CD14-positive monocyte (primary cell): ENCODE data around the gene WDR35. TPM values are rescaled to one million over a fixed set of nuclear protein-coding genes. Genes with fewer than 3 reads are reported as not detected.

Experiments used
- DNase-seq, 3 donors: peaks; one replicate each; pipeline ENCODE4 v3.0.0-alpha.2; 2011 to 2022
- H2AFZ ChIP-seq: 2 replicates; pipeline ENCODE4 v1.6.0; 2012; ENCODE audit warnings: mild to moderate bottlenecking, low read depth, low read length, inconsistent platforms; ENCODE audit not compliant: insufficient read depth, poor library complexity, severe bottlenecking
- H3K27ac ChIP-seq, 2 donors: 1 replicate in 1 of 2; 2 replicates in 1 of 2; pipeline ENCODE4 v1.5.1; 2012 to 2013; ENCODE audit warnings: low read length in 2 of 2, control low read depth in 1 of 2, inconsistent platforms in 1 of 2, low read depth in 1 of 2, mild to moderate bottlenecking in 1 of 2
- H3K27me3 ChIP-seq, 2 donors: one replicate each; pipeline versions ENCODE4 v1.6.0 to v1.6.1; 2011 to 2013; ENCODE audit warnings: low read length in 2 of 2; ENCODE audit not compliant: control insufficient read depth in 2 of 2, insufficient read depth in 2 of 2
- H3K36me3 ChIP-seq, 2 donors: replicated peaks in 1 of 2; 1 replicate in 1 of 2; 2 replicates in 1 of 2; pipeline versions ENCODE4 v1.5.1 to v1.6.1; 2012 to 2013; ENCODE audit warnings: low read length in 2 of 2, control low read depth in 1 of 2, inconsistent platforms in 1 of 2, mild to moderate bottlenecking in 1 of 2; ENCODE audit not compliant: insufficient read depth in 2 of 2, control insufficient read depth in 1 of 2
- H3K4me1 ChIP-seq, 2 donors: 1 replicate in 1 of 2; 2 replicates in 1 of 2; pipeline versions ENCODE4 v1.5.1 to v1.6.1; 2012 to 2013; ENCODE audit warnings: low read length in 2 of 2, control low read depth in 1 of 2, inconsistent platforms in 1 of 2, mild to moderate bottlenecking in 1 of 2, moderate library complexity in 1 of 2; ENCODE audit not compliant: insufficient read depth in 2 of 2, control insufficient read depth in 1 of 2
- H3K4me2 ChIP-seq: replicated peaks from 2 replicates; pipeline ENCODE3; 2012; ENCODE audit warnings: low read length, moderate library complexity, mild to moderate bottlenecking; ENCODE audit not compliant: poor library complexity, severe bottlenecking; ENCODE audit errors: extremely low read depth
- H3K4me3 ChIP-seq, 3 experiments: fragments of 200-600 bp in 1 of 3; sonication (generic) in 1 of 3; replicated peaks in 1 of 3; 1 replicate in 2 of 3; 2 replicates in 1 of 3; pipeline ENCODE4 v1.5.1; 2011 to 2013; ENCODE audit warnings: low read length in 3 of 3, mild to moderate bottlenecking in 3 of 3, control low read depth in 2 of 3, low read depth in 2 of 3, inconsistent platforms in 1 of 3, moderate library complexity in 1 of 3
- H3K79me2 ChIP-seq: 2 replicates; pipeline ENCODE4 v1.6.0; 2012; ENCODE audit warnings: mild to moderate bottlenecking, control low read depth, inconsistent platforms, low read length, moderate library complexity; ENCODE audit not compliant: insufficient read depth
- H3K9ac ChIP-seq: 2 replicates; pipeline ENCODE4 v1.6.0; 2017; ENCODE audit warnings: low read length, mild to moderate bottlenecking; ENCODE audit not compliant: insufficient read depth, poor library complexity, severe bottlenecking
- H3K9me3 ChIP-seq, 2 donors: replicated peaks in 1 of 2; 1 replicate in 1 of 2; 2 replicates in 1 of 2; pipeline versions ENCODE4 v1.5.1 to v1.6.1; 2012 to 2013; ENCODE audit warnings: low read length in 2 of 2, control low read depth in 1 of 2; ENCODE audit not compliant: control insufficient read depth in 1 of 2, insufficient read depth in 1 of 2
- H4K20me1 ChIP-seq: 2 replicates; pipeline ENCODE4 v1.6.0; 2012; ENCODE audit warnings: mild to moderate bottlenecking, low read length, control low read depth, moderate library complexity; ENCODE audit not compliant: insufficient read depth
- H3K27ac Mint-ChIP-seq, 7 donors: one replicate each; pipeline ENCODE4 v1.8.0; 2020; ENCODE audit warnings: mild to moderate bottlenecking in 7 of 7, mixed read lengths in 7 of 7, moderate library complexity in 6 of 7, inconsistent platforms in 2 of 7
- H3K27me3 Mint-ChIP-seq, 3 donors: one replicate each; pipeline ENCODE4 v1.8.0; 2021 to 2022; ENCODE audit warnings: low read depth in 3 of 3, mild to moderate bottlenecking in 3 of 3, mixed read lengths in 3 of 3, moderate library complexity in 3 of 3, inconsistent platforms in 1 of 3
- H3K36me3 Mint-ChIP-seq, 2 donors: one replicate each; pipeline ENCODE4 v1.8.0; 2020; ENCODE audit warnings: mixed read lengths in 2 of 2, inconsistent platforms in 1 of 2, mild to moderate bottlenecking in 1 of 2
- H3K4me1 Mint-ChIP-seq: one replicate; pipeline ENCODE4 v1.8.0; 2020; ENCODE audit warnings: mild to moderate bottlenecking, mixed read lengths
- H3K4me3 Mint-ChIP-seq, 2 donors: one replicate each; pipeline ENCODE4 v1.8.0; 2020; ENCODE audit warnings: mild to moderate bottlenecking in 2 of 2, mixed read lengths in 2 of 2, moderate library complexity in 1 of 2
- H3K9me3 Mint-ChIP-seq, 7 donors: one replicate each; pipeline ENCODE4 v1.8.0; 2020 to 2022; ENCODE audit warnings: mixed read lengths in 7 of 7, mild to moderate bottlenecking in 6 of 7, moderate library complexity in 6 of 7, inconsistent platforms in 2 of 7
- WGBS: methylation state at CpG from one replicate; pipeline ENCODE4 v1.1.5; 2013; ENCODE audit warnings: missing lambda C conversion rate; ENCODE audit not compliant: insufficient coverage; 5-methylcytosine and 5-hydroxymethylcytosine counted together
- intact Hi-C, 2 donors: fragments of 100-400 bp; cut with micrococcal nuclease; formaldehyde crosslinking; loops; one replicate each; pipeline versions ENCODE4 v1.15.0 to v1.15.1; 2023
- polyA plus RNA-seq, 3 donors: library from polyadenylated mRNA; depleted of rRNA in 1 of 3; unstranded in 2 of 3; stranded (reverse) in 1 of 3; fragments of 300-500 nt in 2 of 3; fragments of >200 nt in 1 of 3; fragmentation: Illumina TruSeq in 2 of 3; gene quantifications; 1 replicate in 2 of 3; 2 replicates in 1 of 3; pipeline ENCODE4 v1.2.3, GENCODE V29; 2012 to 2021
- TF ChIP-seq, protein P1 (sequence below): fragments of 200-600 bp; IDR thresholded peaks from one replicate; pipeline ENCODE4 v1.8.0; 2022; ENCODE audit warnings: antibody characterized with exemption, mild to moderate bottlenecking

Gene WDR35
- polyA plus RNA-seq, 3 donors, result 0.28 to 1.0 (median 0.67) TPM

DNA sequence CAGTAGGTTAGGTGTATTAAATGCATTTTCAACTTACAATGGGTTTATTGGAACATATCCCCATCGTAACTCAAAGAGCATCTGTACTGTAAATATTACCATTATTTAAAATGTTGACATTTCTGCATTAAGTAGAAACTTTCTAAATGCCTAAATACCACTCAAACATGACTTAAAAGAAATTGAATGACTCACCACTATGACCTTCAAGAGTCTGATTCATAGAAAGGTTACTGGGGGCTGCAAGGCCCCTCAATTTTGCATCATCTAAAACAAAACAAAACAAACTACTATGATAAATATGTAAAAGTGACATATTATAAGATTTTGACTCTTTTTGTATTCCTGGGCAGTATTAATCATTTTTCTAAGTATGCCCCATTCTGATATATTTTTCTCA, 7.6 kb downstream of the WDR35 start:
- Histone ChIP-seq H3K4me2 (no peak overlapping the region), H3K27me3 (no peaks in the 10 kb centered on the region), H4K20me1 (no peaks in the 10 kb centered on the region), H3K79me2 (no peaks in the 10 kb centered on the region), H2AFZ (no peak overlapping the region), H3K36me3 (peaks cover 0 to 2% of the 10 kb centered on the region in 2 donors), H3K9ac (no peak overlapping the region), H3K27ac (no peak overlapping the region), H3K4me1 (no peaks in the 10 kb centered on the region), H3K9me3 (no peaks in the 10 kb centered on the region), H3K4me3 (no peak overlapping the region)
- no peaks in the 10 kb centered on the region for H3K27me3 Mint-ChIP-seq
- peaks cover 2 to 7% of the 10 kb centered on the region in 2 donors for H3K36me3 Mint-ChIP-seq
- TF ChIP-seq, protein P1, sequence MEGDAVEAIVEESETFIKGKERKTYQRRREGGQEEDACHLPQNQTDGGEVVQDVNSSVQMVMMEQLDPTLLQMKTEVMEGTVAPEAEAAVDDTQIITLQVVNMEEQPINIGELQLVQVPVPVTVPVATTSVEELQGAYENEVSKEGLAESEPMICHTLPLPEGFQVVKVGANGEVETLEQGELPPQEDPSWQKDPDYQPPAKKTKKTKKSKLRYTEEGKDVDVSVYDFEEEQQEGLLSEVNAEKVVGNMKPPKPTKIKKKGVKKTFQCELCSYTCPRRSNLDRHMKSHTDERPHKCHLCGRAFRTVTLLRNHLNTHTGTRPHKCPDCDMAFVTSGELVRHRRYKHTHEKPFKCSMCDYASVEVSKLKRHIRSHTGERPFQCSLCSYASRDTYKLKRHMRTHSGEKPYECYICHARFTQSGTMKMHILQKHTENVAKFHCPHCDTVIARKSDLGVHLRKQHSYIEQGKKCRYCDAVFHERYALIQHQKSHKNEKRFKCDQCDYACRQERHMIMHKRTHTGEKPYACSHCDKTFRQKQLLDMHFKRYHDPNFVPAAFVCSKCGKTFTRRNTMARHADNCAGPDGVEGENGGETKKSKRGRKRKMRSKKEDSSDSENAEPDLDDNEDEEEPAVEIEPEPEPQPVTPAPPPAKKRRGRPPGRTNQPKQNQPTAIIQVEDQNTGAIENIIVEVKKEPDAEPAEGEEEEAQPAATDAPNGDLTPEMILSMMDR, result no peak
- WGBS, result no CpG with 5 or more reads among the region's 1 CpG
- no peaks in the 10 kb centered on the region for H3K9me3 Mint-ChIP-seq
- H3K27ac Mint-ChIP-seq, result no peak overlapping the region
- H3K4me1 Mint-ChIP-seq, result no peaks in the 10 kb centered on the region
- DNase-seq, result no peak
- no peak overlapping the region for H3K4me3 Mint-ChIP-seq
- intact Hi-C loops, result no loop called here

DNA sequence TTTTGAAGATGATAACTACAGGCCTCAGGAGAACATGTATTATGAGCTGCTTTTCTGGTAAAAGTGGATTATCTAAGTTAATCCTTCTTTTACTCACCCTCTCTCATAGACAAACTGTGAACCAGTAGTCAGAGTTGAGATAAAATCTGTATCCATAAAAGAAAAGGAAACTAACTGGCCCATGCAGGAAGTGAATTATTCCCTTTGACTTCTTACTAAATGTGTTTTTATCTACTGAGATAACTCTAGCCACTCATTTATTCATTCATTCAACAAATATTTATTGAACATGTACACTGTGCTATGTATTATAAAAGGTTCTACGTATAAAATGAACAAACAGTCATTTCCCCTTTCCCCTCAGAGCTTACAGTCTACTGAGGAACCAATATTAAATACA, 10.0 kb downstream of the WDR35 start:
- no peaks in the 10 kb centered on the region for H3K9me3 Mint-ChIP-seq
- no peaks in the 10 kb centered on the region for H3K4me1 ChIP-seq
- H3K27ac Mint-ChIP-seq, result no peak overlapping the region
- no peaks in the 10 kb centered on the region for H3K4me1 Mint-ChIP-seq
- H3K9me3 ChIP-seq, result no peaks in the 10 kb centered on the region
- H4K20me1 ChIP-seq, result no peaks in the 10 kb centered on the region
- H3K27me3 ChIP-seq, result no peaks in the 10 kb centered on the region
- intact Hi-C loops, result no loop called here
- TF ChIP-seq, protein P1, result no peak
- no peak overlapping the region for H3K4me3 ChIP-seq
- H3K27ac ChIP-seq, result no peak overlapping the region
- H3K36me3 ChIP-seq, result peaks cover 0 to 3% of the 10 kb centered on the region in 2 donors
- H3K4me3 Mint-ChIP-seq, result no peak overlapping the region
- H3K9ac ChIP-seq, result no peak overlapping the region
- H3K79me2 ChIP-seq, result no peaks in the 10 kb centered on the region
- no peak overlapping the region for H2AFZ ChIP-seq
- no peaks in the 10 kb centered on the region for H3K27me3 Mint-ChIP-seq
- no peak overlapping the region for H3K4me2 ChIP-seq
- H3K36me3 Mint-ChIP-seq, result peaks cover 2 to 7% of the 10 kb centered on the region in 2 donors
- no peak for DNase-seq
- WGBS, result no CpG with 5 or more reads among the region's 1 CpG
